Omental fat pad (tissue), 4 donors: ENCODE results near the gene GRM2. TPM values are rescaled to one million over a fixed set of nuclear protein-coding genes. Genes with fewer than 3 reads are reported as not detected.

Experiments
- ATAC-seq: fragments of 150-250 bp; one replicate; pipeline ENCODE4 v1.9.1; 2016; ENCODE audit warnings: mild to moderate bottlenecking, moderate library complexity; ENCODE audit not compliant: low FRiP score
- DNase-seq: peaks from one replicate; pipeline ENCODE4 v3.0.0-alpha.2; 2019; ENCODE audit warnings: low spot score
- CTCF ChIP-seq, 3 donors: fragments of 450-650 bp; IDR thresholded peaks; one replicate each; pipeline ENCODE4 v1.5.1; 2016 to 2017; ENCODE audit warnings: antibody characterized with exemption in 3 of 3, mild to moderate bottlenecking in 3 of 3, moderate library complexity in 2 of 3
- total RNA-seq, 4 donors: library from RNA; depleted of rRNA; stranded (reverse); fragments of >200 nt; gene quantifications; one replicate each; pipeline ENCODE4 v1.1.0, GENCODE V29; 2016

The GRM2 gene
- under 1 TPM in 3 of 4 donors, not detected in 1; 0.06 to 0.48 (median 0.19) TPM for total RNA-seq

GRCh38 chr3:51706788-51707731 is at the start of gene GRM2:
Gene GRM2 (plus strand): TSS chr3:51707068. CDS start chr3:51708984, 1,916 bp downstream.
- DNase-seq (no peak), ATAC-seq (peak; percentile 92)
- no peak for TF ChIP-seq CTCF (IDR thresholded peaks at IDR 0.05)

- no peak for ATAC-seq
- no peak for TF ChIP-seq CTCF (IDR thresholded peaks at IDR 0.05)
- DNase-seq = no peak
These were observed 49.6 kb upstream of the GRM2 start for GRCh38 chr3:51657234-51657633.

- no peak for ATAC-seq
- no peak for DNase-seq
- TF ChIP-seq CTCF (IDR thresholded peaks at IDR 0.05) = no peak
These were observed 46.9 kb upstream of the GRM2 start for GRCh38 chr3:51659942-51660341.

- ATAC-seq = no peak
- no peak for TF ChIP-seq CTCF (IDR thresholded peaks at IDR 0.05)
- DNase-seq = no peak
These were observed 44.4 kb upstream of the GRM2 start for GRCh38 chr3:51662456-51662855.

GRCh38 chr3:51668756-51669155 is 38.1 kb upstream of the GRM2 start:
- no peak for ATAC-seq
- no peak for TF ChIP-seq CTCF (IDR thresholded peaks at IDR 0.05)
- DNase-seq = no peak

GRCh38 chr3:51669241-51670052 is 37.4 kb upstream of the GRM2 start:
- peak in 2 of 3 donors; percentile 55 to 81 for TF ChIP-seq CTCF (IDR thresholded peaks at IDR 0.05)
- DNase-seq (peak; percentile 95), ATAC-seq (peak; percentile 72)
